Neural progenitor cell (in vitro differentiated cells): ENCODE data around the gene PRKD1.

ENCODE experiments used
- CTCF ChIP-seq: fragments of 200-600 bp; sonication (generic); IDR thresholded peaks from 2 replicates; pipeline ENCODE4 v1.5.1; 2017; ENCODE audit warnings: antibody characterized with exemption, mild to moderate bottlenecking
- EZH2 ChIP-seq: fragments of 200-600 bp; sonication (generic); IDR thresholded peaks from 2 replicates; pipeline ENCODE4 v1.6.1; 2017; ENCODE audit warnings: antibody characterized with exemption, mild to moderate bottlenecking, moderate library complexity
- EZH2phosphoT487 ChIP-seq: fragments of 200-600 bp; sonication (generic); IDR thresholded peaks from 2 replicates; pipeline ENCODE4 v1.6.1; 2017; ENCODE audit warnings: antibody characterized with exemption

- no peak for TF ChIP-seq CTCF
- TF ChIP-seq EZH2, result no peak
- TF ChIP-seq EZH2phosphoT487, result no peak
Observed at GRCh38 chr14:29803045-29803444, 124.6 kb downstream of the PRKD1 start.
